BJ (cell line): Measurements from ENCODE around the gene DLK1. TPM values are rescaled to one million over a fixed set of nuclear protein-coding genes. Genes with fewer than 3 reads are reported as not detected.

Experiments used
- CTCF ChIA-PET: fragments of 350-600 bp; formaldehyde crosslinking; extraction: SDS; loops from one replicate; lab custom pipeline; 2021; ENCODE audit warnings: antibody characterized with exemption, inconsistent platforms; lab: Yijun Ruan, JAX
- POLR2A ChIA-PET: fragments of 300-600 bp; sonication (Branson Sonifier 250); formaldehyde crosslinking; extraction: SDS; loops from one replicate; lab custom pipeline; 2021; ENCODE audit warnings: antibody characterized with exemption; lab: Charles Lee
- DNase-seq: peaks from one replicate; pipeline ENCODE4 v3.0.0-alpha.2; 2011; ENCODE audit warnings: low read depth
- H3K27me3 ChIP-seq: 2 replicates; pipeline ENCODE4 v1.6.0; 2011; ENCODE audit warnings: low read length; ENCODE audit not compliant: control insufficient read depth, insufficient read depth
- H3K36me3 ChIP-seq: 2 replicates; pipeline ENCODE4 v1.5.1; 2011; ENCODE audit warnings: low read length; ENCODE audit not compliant: control insufficient read depth, insufficient read depth
- H3K4me3 ChIP-seq: 2 replicates; pipeline ENCODE4 v1.5.1; 2011; ENCODE audit warnings: low read depth, mild to moderate bottlenecking, control low read depth, low read length
- polyA plus RNA-seq: library from polyadenylated mRNA; depleted of rRNA; stranded (reverse); fragments of >200 nt; gene quantifications from 2 replicates; pipeline ENCODE4 v1.2.3, GENCODE V29; 2011
- TF ChIP-seq, protein P1 (sequence below): IDR thresholded peaks from 2 replicates; pipeline ENCODE4 v1.5.1; 2011; ENCODE audit warnings: low read depth, mild to moderate bottlenecking, control low read depth, inconsistent platforms, low read length, moderate library complexity; ENCODE audit not compliant: insufficient read depth

Gene DLK1
- polyA plus RNA-seq, 1 experiment = not detected

DNA sequence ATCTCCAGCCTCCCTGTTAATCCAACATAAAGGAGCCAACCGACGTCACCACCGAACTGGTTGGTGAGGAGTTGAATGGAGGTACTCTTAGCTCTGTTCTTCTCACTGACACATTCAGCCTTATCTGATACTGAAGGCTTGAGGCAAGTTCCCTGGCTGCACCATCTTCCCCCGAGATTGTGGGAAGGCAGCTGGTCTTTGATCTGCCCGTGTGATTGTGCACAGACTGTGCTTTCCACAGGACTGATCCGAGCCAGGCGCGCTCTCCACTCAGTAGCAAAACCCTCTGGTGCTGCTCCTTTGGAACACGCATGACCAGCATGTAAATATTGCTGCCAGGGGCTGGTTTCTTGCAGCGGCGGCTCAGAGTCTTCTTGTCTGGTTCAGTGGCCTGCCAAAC, 30.1 kb upstream of the DLK1 start:
- peaks cover 7% of the 10 kb centered on the region for H3K27me3 ChIP-seq
- ChIA-PET POLR2A (no interaction called here), CTCF (no interaction called here)
- DNase-seq = no peak
- no peaks in the 10 kb centered on the region for H3K36me3 ChIP-seq
- H3K4me3 ChIP-seq = no peak overlapping the region
- TF ChIP-seq, protein P1, sequence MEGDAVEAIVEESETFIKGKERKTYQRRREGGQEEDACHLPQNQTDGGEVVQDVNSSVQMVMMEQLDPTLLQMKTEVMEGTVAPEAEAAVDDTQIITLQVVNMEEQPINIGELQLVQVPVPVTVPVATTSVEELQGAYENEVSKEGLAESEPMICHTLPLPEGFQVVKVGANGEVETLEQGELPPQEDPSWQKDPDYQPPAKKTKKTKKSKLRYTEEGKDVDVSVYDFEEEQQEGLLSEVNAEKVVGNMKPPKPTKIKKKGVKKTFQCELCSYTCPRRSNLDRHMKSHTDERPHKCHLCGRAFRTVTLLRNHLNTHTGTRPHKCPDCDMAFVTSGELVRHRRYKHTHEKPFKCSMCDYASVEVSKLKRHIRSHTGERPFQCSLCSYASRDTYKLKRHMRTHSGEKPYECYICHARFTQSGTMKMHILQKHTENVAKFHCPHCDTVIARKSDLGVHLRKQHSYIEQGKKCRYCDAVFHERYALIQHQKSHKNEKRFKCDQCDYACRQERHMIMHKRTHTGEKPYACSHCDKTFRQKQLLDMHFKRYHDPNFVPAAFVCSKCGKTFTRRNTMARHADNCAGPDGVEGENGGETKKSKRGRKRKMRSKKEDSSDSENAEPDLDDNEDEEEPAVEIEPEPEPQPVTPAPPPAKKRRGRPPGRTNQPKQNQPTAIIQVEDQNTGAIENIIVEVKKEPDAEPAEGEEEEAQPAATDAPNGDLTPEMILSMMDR = no peak

GRCh38 chr14:100698066-100698465, 28.6 kb upstream of the DLK1 start:
- peaks cover 7% of the 10 kb centered on the region for H3K27me3 ChIP-seq
- POLR2A ChIA-PET = no interaction called here
- TF ChIP-seq, protein P1 = no peak
- H3K4me3 ChIP-seq = no peak overlapping the region
- no peaks in the 10 kb centered on the region for H3K36me3 ChIP-seq
- no peak for DNase-seq
- CTCF ChIA-PET = no interaction called here

DNA sequence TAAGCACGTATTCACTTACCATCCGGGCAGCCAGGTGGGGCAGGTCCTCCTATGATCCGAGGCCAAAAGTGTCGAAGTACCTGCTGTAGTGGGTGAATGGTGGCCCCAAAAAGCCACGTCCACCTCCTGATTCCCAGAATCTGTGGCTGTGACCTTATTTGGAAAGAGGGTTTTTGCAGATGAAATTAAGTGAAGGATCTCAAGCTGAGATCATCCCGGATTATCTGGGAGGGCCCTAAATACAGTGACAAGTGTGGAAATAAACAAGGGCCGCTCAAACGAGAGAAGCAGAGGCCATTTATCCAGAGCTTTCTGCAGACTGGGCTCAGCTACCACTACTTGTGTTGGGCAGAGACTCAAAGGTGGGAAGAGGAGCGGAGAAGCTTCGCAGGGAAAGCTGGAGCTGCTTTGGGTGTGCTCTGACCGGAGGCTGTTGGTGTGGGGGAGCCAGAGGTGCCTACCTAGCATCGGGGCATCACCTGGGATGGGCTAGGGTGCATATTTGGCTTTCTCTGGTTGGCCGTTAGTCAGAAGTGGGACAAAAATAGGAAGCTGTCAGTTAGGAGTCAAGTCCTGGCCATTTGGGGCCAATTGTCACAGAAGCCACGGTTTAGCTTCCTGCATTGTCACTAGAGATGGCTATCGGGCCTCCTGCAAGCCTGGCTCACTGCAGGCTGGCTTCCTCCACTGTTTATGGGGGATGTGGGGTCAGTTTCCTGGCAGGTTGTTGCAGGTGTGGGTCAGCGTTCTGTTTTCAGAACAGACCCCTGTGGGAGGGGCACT, 27.8 kb upstream of the DLK1 start:
- no peaks in the 10 kb centered on the region for H3K36me3 ChIP-seq
- H3K27me3 ChIP-seq = peaks cover 7% of the 10 kb centered on the region
- CTCF ChIA-PET = no interaction called here
- no peak for DNase-seq
- TF ChIP-seq, protein P1 = no peak
- POLR2A ChIA-PET = no interaction called here
- H3K4me3 ChIP-seq = no peak overlapping the region

- Histone ChIP-seq H3K27me3 (peaks cover 12% of the 10 kb centered on the region), H3K36me3 (no peaks in the 10 kb centered on the region), H3K4me3 (no peak overlapping the region)
- POLR2A ChIA-PET = no interaction called here
- TF ChIP-seq, protein P1 = no peak
- CTCF ChIA-PET = no interaction called here
- no peak for DNase-seq
These were observed 25.4 kb upstream of the DLK1 start for GRCh38 chr14:100701314-100701713.

DNA sequence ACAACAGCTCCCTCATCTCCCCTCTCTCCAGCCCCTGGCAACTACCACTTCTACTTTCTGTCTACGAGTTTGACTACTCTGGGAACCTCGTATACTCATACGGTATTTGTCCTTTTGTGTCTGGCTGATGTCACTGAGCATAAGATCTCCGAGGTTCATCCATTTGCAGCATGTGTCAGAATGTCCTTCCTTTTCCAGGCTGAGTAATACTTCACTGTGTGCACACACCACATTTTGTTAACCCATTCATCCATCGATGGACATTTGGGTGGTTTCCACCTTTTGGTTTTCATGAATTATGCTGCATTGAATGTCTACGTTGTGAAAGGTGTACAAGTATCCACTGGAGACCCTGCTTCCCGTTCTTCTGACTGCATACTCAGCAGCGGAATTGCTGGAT, 24.1 kb upstream of the DLK1 start:
- Histone ChIP-seq H3K36me3 (no peaks in the 10 kb centered on the region), H3K4me3 (no peak overlapping the region), H3K27me3 (peaks cover 12% of the 10 kb centered on the region)
- no peak for DNase-seq
- ChIA-PET CTCF (no interaction called here), POLR2A (no interaction called here)
- TF ChIP-seq, protein P1 = no peak
